ENCODE results near the gene MPPED1.

MPPED1 gene

GRCh38 chr22:43393132-43393843, 18.5 kb upstream of the MPPED1 start:
- DNase-seq, result no peak

- DNase-seq, result no peak
These were observed 17.9 kb upstream of the MPPED1 start for GRCh38 chr22:43393844-43394474.

- no peak for DNase-seq
These were observed 16.6 kb upstream of the MPPED1 start for GRCh38 chr22:43395086-43395695.

GRCh38 chr22:43396321-43396933, 15.4 kb upstream of the MPPED1 start:
- DNase-seq, result no peak

GRCh38 chr22:43396934-43397457, 14.8 kb upstream of the MPPED1 start:
- DNase-seq, result no peak

- DNase-seq, result no peak
These were observed 14.0 kb upstream of the MPPED1 start for GRCh38 chr22:43397766-43398165.

GRCh38 chr22:43398246-43398645, 13.6 kb upstream of the MPPED1 start:
- DNase-seq, result no peak

- DNase-seq, result no peak
These were observed 12.9 kb upstream of the MPPED1 start for GRCh38 chr22:43398910-43399309.

GRCh38 chr22:43399338-43399979, 12.4 kb upstream of the MPPED1 start:
- peak; percentile 20 for DNase-seq

- DNase-seq, result no peak
These were observed 11.8 kb upstream of the MPPED1 start for GRCh38 chr22:43399980-43400358.

- DNase-seq, result no peak
These were observed 11.4 kb upstream of the MPPED1 start for GRCh38 chr22:43400449-43400848.

GRCh38 chr22:43401233-43401632, 10.6 kb upstream of the MPPED1 start:
- no peak for DNase-seq

GRCh38 chr22:43401661-43402060, 10.2 kb upstream of the MPPED1 start:
- DNase-seq, result no peak

GRCh38 chr22:43402128-43402527, 9.7 kb upstream of the MPPED1 start:
- no peak for DNase-seq

- DNase-seq, result no peak
These were observed 7.0 kb upstream of the MPPED1 start for GRCh38 chr22:43404673-43405385.

GRCh38 chr22:43406186-43406790, 5.5 kb upstream of the MPPED1 start:
- no peak for DNase-seq

GRCh38 chr22:43407591-43407990, 4.2 kb upstream of the MPPED1 start:
- no peak for DNase-seq

GRCh38 chr22:43408009-43408408, 3.8 kb upstream of the MPPED1 start:
- no peak for DNase-seq

- no peak for DNase-seq
These were observed 2.8 kb upstream of the MPPED1 start for GRCh38 chr22:43409046-43409445.

GRCh38 chr22:43409800-43410199, 2.0 kb upstream of the MPPED1 start:
- DNase-seq, result no peak

GRCh38 chr22:43411040-43411868, 560 bp upstream of the MPPED1 start:
- no peak for DNase-seq
